Thyroid gland (tissue), 4 donors: ENCODE data around the gene ZFYVE21.

Experiments
- POLR2A ChIP-seq, 2 donors: fragments of 450-650 bp; IDR thresholded peaks; one replicate each; pipeline ENCODE4 v1.6.1; 2017; ENCODE audit warnings: antibody characterized with exemption in 2 of 2, mild to moderate bottlenecking in 2 of 2, moderate library complexity in 1 of 2
- TF ChIP-seq, protein P1 (sequence below), 6 experiments: fragments of 200-600 bp in 3 of 6; fragments of 450-650 bp in 3 of 6; sonication (generic) in 3 of 6; IDR thresholded peaks; one replicate each; pipeline ENCODE4 v1.5.1; 2016 to 2019; ENCODE audit warnings: antibody characterized with exemption in 6 of 6, mild to moderate bottlenecking in 2 of 6, inconsistent platforms in 1 of 6, moderate library complexity in 1 of 6

DNA sequence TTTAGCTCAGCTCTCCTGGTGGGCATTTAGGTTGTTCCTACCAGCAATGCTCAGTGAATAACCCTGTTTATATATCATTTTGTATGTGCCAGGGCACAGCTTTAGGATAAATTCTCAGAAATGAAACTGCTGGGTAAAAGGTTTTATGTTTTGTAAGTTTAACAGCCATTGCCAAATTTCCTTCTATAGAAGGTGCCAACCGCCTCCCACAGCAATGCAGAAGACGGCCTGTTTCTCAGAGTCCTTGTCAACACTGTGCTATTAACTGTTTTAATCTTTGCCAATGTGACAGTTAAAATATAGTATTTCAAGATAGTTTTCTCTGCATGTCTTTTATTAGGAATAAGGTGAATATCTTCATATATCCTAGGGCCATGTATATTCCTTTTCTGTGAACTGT is 66.8 kb downstream of the ZFYVE21 start:
- TF ChIP-seq, protein P1, sequence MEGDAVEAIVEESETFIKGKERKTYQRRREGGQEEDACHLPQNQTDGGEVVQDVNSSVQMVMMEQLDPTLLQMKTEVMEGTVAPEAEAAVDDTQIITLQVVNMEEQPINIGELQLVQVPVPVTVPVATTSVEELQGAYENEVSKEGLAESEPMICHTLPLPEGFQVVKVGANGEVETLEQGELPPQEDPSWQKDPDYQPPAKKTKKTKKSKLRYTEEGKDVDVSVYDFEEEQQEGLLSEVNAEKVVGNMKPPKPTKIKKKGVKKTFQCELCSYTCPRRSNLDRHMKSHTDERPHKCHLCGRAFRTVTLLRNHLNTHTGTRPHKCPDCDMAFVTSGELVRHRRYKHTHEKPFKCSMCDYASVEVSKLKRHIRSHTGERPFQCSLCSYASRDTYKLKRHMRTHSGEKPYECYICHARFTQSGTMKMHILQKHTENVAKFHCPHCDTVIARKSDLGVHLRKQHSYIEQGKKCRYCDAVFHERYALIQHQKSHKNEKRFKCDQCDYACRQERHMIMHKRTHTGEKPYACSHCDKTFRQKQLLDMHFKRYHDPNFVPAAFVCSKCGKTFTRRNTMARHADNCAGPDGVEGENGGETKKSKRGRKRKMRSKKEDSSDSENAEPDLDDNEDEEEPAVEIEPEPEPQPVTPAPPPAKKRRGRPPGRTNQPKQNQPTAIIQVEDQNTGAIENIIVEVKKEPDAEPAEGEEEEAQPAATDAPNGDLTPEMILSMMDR (IDR thresholded peaks at IDR 0.05): no peak
- no peak for TF ChIP-seq POLR2A (IDR thresholded peaks at IDR 0.05)
